Dedifferentiated amniotic fluid mesenchymal stem cell (primary cell): ENCODE results near the gene SMARCC2.

Source experiments
- DNase-seq: peaks from one replicate; pipeline ENCODE4 v3.0.0-alpha.2; 2016; ENCODE audit errors: extremely low spot score

The SMARCC2 gene

DNA sequence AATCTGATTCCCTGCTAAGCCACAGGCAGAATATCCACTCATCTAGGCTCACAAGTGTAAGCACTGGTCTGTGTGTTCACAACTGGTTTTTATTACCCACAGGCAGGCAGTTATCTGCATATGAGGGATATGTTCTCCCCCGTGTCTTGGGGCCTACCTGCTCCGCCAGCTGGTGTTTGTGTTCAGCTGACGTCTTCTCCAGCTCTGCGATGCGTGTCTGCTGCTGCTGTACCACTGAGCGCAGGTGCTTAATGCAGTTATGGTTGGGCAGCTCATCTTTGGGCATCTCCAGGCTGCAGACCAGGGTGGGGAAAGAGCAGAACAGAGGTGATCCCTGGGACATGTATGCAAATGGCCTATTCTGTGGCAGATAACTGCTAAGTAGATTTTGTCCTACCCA lies 18.7 kb upstream of the SMARCC2 start:
- no peak for DNase-seq

DNA sequence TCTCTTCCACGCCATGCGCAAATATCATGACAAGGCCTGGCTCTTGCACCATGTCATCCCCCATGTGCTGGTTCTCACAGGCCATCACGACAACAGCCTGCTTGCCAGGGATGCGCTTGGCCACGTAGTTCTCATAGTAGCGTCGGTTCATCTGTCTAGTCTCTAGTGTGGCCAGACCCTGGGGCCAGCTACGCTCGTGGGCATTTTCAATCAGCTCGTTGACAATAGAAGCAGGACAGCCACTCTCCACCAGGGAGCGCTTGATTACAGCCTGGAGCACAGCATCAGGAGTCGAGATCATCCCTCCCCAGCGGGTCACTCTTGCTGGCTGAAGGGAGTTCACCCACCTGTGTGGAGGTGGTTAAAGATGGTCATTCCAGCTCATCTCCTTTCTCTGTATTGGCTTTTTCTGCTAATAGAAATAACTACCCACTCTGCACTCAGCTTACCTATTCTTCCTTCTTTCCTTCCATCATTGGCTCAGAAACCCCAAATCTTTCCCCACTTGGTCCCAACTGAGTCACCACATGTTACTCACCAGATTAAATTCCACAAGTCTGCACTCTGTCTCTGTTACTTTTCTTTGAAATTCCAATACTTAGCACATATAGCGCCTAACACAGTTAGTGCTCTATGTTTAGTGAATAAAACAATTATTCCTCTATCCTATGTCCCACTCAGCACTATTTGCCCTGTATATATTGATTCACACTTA lies 17.3 kb upstream of the SMARCC2 start:
- no peak for DNase-seq

DNA sequence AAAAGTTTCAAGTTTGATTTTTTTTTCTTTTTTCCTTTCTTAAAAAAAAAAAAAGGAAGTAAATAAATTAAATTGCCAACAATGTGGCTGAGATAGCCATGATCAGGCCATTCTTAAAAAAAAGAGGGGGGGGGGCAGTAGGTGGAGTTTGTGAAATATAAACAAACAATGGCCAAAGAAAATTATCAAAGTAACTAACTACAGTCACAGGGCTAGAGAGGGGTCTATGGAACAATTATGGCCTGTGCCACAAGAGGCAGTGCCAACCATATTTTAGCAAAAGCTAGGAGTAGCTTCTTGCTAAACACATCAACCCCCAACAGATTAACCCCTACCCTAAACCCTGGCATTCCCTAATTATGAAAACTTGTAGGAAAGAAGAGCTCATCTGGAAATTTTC lies 16.2 kb upstream of the SMARCC2 start:
- DNase-seq: no peak

DNA sequence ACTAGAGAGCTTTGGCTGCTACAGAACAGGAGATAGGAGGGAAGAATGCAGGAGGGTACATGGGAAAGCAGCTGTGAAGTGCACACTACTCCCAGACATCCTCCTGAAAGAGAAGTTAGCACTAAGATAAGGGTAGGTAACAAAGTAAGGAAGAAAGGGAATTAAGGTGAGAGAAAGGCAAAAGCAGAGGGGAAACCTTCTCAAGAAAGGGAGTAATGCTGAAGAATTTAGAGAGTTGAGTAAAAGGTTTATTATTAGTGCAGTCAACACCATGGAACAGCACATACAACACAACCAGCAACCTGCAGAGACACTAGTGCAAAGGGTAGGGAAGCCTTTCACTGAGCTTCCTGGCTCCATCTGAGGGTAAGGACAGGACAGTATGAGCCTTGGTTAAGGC lies 15.0 kb upstream of the SMARCC2 start:
- DNase-seq: no peak

DNA sequence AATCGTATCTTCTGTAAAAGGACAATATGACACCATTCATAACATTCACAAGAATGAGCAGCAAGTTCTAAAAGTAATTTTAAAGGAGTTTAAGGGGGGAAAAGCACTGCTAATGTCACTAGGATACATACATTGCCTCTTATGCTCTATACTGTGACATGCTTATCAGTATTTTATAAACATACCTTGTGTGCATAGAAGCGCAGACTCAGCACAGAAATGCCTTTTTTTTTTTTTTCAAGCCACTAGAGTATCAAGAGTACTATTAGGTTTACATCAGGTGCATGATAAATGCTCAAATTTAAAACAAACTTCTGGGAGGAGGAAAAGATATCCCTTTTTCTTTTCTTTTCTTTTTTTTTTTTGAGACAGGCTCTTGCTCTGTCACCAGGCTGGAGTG lies 13.6 kb upstream of the SMARCC2 start:
- no peak for DNase-seq

DNA sequence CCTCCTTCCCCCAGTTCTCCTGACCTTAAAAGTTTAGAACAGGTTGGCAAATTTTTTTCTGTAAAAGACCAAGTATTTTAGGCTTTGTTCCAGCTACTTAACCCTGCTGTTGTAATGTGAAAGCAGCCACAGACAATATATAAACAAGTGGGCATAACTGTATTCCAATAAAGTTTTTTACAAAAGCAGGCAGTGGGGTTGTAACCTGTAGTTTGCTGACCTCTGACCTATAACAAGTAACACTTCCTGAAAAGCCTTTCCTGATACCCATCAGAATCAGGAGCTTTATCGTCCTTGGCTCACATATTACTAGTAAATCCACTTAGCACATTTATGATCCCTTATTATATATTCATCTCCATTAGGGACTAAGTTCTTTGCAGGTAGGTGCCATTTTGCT lies 13.1 kb upstream of the SMARCC2 start:
- DNase-seq: no peak

DNA sequence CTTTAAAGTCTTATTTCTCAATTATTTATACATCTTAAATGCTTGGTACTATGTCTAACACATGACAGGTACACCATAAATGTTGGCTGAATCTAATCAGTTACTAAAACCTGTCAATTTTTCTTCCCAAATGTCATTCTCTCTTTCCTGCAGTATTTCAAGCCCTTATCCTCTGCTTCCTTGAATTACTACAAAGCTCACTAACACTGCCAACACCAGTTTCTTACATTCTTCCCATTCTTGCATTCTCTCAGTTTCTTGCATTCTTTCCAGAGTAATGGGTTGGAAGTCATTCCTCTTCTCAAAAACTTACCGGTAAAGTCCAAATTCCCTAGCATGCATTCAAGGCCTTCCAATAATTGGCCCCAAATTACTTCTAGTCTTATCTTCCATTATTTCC lies 9.6 kb upstream of the SMARCC2 start:
- no peak for DNase-seq

DNA sequence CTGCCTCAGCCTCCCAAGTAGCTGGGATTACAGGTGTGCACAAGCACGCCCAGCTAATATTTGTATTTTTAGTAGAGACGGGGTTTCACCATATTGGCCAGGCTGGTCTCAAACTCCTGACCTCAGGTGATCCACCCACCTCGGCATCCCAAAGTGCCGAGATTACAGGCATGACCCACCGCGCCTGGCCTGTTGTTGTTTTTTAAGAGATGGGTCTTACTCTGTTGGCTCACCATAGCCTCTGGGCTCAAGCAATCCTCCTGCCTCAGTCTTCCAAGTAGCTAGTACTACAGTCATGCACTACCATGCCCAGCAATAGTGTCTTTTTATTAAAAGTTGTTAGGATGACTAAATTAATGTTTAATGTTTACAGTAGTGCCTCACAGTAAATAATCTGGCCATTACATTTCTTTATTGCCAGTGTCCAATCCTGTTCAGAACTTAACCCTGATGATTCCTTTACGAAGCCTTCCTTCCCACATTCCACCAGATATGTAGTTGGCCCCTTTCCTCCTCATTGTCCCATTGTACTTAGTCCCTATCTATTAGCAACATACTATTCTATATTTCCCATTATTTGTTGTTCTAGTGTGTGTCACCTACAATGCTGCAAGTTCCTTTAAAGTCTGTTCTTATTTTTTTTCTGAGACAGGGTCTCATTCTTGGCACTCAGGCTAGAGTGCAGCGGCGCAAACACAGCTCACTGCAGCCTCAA lies 8.8 kb upstream of the SMARCC2 start:
- DNase-seq: no peak

DNA sequence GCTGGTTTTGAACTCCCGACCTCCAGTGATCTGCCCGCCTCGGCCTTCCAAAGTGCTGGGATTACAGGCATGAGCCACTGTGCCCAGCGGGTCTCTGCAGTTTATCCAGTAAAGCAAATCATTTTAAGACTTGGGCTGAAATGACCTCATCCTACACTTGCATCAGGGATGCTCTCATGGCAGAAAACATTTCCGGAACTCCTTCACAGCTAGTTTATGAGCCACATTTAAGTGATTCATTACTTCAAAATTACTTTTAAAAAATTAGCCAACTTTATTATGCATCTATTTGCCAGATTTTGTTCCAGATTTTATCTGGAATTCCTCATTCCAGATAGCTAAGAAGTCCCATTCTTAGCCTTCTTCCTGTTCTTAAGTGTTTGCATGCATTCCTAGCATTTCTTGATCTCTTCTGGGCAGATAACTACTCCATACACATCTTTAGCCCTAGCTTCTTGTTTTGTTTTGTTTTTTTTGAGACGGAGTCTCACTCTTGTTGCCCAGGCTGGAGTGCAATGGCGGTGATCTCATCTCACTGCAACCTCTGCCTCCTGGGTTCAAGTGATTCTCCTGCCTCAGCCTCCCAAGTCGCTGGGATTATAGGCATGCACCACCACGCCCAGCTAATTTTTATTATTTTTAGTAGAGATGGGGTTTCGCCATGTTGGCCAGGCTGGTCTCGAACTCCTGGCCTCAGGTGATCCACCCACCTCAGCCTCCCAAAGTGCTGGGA lies 7.7 kb upstream of the SMARCC2 start:
- DNase-seq: peak; percentile 88

DNA sequence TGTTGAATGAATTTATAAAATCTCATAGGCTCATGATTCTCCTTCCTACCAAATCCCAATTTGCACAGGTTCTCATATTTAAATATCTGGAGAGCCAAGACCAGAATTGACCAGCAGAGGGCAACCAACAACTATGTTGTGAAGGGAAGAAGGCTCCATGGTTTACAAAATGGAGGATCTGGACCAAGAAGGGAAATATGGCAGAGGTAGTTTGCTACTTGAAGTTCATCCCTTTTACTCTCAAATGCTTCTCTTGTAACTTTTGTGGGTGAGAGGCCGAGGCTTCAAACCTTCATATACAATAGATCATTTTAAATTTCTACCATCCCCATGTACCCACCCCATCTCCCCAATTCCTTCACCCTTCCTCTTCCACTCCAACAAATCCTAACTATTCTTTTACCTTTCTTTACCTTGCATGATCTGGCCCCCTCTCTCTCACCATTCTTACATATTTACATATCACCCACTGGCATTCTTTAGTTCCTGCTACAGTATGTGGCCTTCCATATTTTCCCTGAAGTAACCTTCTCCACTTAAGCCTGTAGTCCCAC lies 3.8 kb upstream of the SMARCC2 start:
- DNase-seq: peak; percentile 93

DNA sequence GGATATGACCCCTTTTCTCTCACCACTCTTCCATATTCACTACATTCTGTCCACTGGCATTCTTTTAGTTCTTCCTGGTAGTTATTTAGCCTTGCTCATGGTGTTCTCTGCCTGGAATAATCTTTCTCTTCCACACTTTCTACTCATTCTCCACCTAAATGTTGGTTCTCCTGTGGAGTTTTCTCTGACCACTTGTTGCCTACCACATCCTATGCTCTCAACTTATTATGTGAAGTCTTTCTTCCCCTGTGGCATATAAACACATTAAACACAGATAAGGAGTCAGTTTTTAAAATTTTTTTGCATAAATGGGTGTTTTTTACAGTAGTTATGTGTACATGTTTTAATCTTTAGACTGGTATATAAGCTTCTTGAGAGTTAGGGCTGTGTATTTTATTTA lies 3.3 kb upstream of the SMARCC2 start:
- no peak for DNase-seq

DNA sequence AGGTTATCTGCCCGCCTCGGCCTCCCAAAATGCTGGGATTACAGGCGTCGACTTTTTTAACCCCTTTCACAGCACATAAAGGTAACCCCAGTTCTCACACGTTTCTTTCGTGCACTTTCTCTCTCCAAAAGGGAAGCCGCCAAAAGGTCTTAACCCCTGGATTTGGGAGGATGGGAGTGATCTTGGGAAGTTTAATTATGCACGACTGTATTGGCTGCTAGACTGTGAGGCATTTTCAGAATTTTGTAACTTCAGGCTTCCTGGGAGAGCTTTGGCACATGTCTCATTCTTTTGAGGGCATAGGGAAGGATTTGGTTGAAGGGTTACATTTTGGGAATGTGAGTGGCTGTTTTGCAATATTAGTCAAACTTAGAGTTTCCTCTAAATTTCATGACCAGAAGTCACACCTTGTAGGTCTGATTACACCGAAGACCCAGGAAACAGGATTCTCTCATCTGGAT lies 1.4 kb upstream of the SMARCC2 start:
- no peak for DNase-seq

DNA sequence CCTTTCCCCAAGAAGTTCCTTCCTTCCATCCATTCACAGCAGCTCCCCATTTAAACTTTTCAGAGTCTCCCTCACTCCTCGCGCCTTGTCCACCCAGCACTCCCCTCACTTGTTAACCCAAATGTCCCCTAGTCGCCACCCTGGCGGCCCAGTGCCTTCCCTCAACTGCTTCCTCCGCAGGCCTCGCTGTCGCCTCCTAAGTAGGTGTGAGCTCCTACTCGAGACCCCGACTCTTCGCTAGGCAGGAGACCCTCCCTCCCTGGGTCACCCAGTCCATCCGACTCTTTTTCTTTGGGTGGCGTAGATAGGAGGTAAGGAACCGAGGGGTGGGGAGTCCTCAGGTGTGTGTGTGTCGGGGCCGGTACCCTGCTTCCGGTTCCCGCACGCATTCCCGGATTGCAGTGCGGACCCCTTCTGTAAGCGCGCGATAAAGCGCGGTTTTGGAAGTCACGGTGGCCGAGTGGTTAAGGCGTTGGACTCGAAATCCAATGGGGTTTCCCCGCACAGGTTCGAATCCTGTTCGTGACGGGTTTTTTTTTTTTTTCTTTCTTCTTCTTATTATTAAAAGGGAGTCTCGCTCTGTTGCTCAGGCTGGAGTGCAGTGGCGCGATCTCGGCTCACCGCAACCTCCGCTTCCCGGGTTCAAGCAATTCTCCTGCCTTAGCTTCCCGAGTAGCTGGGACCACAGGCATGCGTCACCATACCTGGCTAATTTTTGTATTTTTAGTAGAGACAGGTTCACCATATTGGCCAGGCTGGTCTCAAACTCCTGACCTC lies 823 bp upstream of the SMARCC2 start:
- DNase-seq: peak; percentile 82

DNA sequence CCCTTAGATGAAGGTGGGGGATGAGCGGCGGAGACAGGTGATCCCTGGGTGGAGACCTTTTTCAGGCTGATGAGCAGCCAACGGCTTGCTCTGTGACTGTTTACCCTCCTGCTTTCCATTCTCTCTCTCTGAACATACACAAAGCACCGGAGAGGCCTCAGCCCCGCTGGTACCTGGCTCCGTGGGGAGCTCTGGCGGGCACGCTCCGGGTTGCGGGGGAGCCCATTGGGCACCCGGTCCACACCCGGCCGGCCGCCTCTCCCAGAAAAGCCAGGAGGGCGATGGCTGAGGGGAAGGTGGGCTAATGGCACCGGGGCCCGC lies 545 bp downstream of the SMARCC2 start:
- no peak for DNase-seq

DNA sequence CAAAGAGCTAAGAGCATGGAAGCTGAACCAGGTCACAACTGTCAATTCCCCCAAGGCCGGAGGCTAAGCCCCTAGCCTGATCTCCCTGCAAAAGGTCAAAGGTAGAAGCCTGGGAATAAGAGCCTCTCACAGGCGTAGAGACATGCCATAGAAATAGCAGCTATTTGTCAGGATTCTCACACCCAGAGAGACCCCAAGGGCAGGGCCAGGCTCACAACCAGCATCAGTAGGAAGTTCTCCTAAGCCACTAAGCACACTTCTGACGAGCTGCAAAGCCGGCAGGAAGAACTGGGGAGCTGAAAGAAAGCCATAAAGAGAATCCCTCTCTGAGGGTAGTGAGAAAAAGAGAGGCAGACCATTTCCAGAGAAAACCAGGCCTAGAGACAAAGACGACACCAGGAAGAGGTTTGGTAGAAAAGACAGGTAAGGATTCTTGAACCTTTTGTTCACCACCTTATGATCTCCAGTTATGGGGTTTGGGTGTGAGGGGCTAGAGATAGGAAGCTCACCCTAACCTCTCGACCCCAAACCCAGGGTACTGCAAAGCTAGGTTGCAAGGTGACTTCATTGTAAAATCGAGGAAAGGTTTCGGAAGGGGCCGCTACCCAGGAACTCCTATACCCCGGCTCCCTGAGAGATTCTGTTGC lies 1.0 kb downstream of the SMARCC2 start:
- no peak for DNase-seq

DNA sequence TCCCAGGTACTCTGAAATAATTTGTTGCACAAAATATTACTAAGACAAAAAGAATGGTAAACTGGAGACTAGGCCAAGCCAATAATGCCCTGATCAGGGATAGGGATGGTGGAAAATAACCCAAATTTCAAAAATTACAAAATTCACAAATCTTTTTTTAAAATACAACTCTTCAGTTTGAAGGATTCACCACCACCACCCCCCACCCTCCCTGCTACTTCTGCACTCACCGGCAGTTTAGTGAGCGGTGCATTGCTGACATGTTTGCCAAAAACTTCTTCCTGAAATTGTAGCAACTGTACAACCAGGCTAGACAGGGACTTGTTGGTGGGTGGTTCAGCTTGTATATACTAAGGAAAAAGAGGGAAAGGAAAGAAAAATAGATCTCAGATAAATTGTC lies 2.3 kb downstream of the SMARCC2 start:
- no peak for DNase-seq

DNA sequence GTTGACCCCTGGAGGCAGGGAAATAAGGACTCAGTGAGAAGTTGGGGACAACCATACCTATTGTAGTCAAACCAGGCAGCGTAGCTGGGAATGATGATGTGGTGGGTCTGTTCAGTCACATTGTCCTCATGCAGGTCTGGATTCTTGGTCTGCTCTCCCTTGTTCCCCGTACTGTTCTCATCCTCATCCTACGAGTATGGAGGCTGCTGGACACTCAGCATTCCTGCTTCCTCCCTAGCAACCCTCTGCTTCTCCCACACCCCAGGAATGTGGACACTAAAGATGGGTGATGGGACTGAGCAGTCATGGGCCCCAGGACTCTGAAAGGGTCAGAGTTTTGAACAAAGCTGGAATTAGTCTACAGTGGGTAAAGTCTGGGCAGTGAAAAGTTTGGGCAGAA lies 10.9 kb downstream of the SMARCC2 start:
- no peak for DNase-seq

DNA sequence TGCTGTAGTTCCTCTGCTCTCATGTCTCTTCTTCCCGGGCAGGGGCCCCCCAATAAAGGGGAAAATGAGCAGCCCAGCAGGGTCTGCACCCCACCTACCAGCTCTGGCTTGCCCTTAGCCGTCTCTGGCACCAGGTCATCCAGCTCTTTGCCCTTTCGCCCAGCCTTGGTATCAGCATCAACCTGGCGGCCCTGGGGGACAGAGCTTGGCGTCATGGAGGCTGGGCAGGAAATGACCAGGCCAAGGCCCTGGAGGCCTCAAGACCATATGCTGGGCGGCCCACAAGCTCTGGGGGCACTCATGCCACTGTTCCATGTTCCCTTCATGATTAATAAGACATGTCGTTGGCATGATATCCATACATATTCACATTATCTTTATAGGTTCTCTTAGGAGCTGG lies 16.4 kb downstream of the SMARCC2 start:
- no peak for DNase-seq

DNA sequence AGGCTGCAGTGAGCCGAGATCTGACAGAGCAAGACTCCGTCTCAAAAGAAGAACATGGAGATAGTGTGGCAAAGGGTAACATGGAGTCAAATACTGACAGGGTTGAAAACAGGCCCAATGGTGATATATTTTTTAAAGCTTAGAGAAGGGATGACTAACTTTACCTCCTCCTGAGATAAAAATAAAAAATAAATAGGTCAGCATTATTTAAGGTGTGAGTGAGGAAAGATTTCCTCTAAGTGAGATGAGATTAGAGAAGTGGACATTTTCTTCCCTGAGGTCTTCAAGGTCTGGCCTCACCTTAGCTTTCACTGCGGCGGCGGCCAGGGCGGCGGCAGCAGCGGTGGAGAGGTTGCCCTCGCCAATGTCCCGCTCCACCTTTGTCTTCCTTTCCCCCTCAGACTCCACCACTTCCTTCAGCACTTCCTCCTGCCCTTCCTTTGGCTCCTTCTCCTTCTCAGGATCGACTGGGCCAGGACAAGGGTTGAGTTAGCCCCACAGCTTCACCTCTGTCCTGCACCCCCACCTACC lies 20.0 kb downstream of the SMARCC2 start:
- no peak for DNase-seq

DNA sequence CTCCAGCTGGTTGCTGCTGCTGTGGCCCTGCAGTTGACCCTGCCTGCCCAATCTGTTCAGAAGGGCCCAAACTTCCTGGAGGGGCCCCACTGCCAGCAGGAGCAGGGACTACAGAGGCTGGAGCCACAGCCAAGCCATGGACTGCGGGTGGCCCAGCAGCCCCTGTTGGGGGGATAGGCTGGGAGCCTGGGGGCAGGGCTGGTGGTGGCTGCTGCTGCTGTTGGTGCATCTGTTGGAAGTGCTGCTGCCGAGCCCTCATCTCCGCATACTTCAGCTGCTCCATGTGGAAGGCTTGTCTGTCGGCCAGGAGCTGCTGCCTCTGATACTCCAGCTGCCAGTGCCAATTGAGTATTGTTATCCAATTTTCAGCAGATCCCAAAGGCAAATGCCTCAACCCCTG lies 23.9 kb downstream of the SMARCC2 start:
- DNase-seq: no peak

DNA sequence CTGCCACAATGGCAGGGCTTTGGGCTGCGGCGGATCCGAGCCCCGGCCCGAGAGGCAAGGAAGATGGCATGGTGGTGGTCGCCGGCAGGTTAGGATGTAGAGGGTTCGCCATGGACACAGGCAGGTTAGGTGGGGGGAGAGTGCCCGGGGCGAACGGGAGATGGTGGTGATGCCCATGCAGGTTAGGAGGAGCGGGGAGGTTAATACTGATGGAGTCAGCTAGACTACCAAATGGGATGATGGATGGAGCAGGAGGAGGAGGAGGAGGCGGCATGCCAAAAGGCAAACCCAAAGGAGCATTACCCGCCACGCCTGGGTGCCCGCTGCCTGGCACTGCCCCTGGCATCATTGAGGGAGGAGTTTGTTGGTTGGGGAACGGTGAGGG lies 24.9 kb downstream of the SMARCC2 start:
- no peak for DNase-seq
